GM19238 (cell line): Measurements from ENCODE around the gene MSX1.
"Not testable (repeated sequence)": the region's sequence is repeated elsewhere in the genome, so short reads cannot be mapped to it uniquely, and the experiment has no call there.

Experiments used
- DNase-seq: peaks from one replicate; pipeline ENCODE4 v3.0.0; 2011; ENCODE audit warnings: low spot score; ENCODE audit not compliant: insufficient read length

The MSX1 gene

DNA sequence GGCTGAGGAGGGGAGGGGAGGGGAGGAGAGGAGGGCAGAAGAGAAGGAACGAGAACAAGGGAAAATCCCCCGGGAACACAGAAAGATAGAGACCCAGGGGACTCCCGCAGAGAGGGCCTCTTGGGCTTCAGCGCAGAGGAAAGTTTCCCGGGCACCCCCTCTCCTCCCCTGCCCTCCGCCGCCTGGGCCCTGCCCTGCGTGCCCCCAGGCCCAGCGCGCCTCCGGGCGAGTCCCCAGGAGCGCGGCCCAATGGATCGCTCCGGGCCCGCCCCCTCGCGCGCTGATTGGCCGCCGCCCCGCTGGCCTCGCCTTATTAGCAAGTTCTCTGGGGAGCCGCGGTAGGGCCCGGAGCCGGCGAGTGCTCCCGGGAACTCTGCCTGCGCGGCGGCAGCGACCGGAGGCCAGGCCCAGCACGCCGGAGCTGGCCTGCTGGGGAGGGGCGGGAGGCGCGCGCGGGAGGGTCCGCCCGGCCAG, at the start of gene MSX1:
Gene MSX1 (plus strand): TSS at position 341 of the 474 bp plus-strand sequence. CDS start 235 bp downstream, outside the sequence.
- DNase-seq: peak; percentile 85

DNA sequence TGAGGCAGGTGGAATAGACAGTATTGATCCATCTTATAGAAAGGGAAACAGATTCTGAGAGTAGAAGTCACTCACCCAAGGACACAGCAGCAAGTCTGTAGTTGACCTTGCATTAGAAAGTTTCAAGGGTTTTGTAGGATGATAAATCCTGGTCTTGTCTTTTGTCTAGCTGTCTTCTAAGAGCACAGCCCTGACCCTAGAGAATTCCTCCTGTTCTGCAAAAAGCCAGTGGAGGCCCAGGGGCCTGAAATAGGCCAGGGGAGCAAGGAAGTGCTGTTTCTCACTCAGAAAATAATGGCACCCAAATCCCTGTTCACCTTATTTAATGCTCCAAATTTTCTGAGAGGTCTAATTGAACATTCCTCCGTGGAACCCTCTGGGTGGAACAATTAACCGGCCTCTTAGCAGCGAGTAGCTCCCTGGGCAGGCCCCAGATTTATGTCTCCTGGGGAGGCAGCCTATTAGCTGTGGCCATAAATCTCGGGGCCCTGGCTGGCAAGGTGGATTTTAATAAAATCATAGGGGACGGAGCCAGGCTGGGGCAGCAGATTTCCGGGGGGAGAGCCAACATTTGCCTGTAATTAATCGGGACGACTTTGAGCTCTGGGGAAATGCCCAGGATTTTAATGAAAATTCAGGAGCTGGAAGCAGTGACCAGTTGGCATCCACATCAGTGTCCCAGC, 49.2 kb upstream of the MSX1 start:
- DNase-seq: no peak

DNA sequence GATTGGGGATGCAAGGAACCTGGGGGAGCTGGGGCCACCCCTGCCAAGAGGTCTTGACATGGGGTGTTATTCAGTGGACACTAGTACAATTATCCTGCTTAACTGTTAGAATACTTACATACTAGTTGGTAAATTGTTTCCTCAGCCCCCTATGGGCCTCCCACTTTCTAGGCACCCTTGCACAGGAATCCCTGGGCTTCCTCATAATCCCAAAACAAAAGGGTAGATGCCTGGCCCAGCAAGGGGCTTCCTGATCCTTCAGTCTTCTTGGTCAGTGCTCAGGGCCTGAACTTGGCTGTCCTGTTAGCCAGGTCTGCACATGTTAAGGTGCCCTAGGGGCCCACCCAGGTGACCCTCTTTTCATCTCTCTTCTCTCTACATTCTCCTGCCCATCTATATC, 48.7 kb upstream of the MSX1 start:
- no peak for DNase-seq

DNA sequence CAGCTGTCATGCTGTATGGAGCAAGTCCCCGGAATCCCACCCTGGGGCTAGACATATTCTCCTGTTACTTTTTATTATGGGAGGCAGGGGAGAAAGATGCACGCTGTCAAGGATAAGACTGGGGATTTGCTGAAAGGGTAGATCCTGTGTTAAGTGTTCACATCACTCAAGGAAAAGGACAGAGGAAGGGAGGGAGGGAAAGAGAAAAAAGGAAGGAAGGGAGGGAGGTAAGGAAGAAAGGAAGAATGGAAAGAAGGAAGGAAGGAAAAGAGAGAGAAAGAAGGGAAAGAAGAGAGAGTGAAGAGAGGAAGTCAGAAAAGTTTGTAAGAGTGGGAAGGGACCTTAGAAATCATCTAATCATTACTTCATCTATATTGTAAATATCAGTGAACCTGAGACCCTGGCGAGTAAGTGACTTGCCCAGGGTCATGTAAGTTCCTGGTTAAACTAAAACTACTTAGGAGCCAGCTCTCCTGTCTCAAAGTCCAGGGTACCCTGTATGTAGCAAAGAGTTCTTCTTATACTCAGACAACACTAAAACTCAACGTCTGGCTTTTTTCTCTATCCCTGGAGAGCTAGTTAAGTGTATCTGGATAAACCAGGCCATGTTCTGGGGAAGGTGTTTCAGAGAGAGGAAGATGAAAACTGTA, 47.2 kb upstream of the MSX1 start:
- DNase-seq: no peak

DNA sequence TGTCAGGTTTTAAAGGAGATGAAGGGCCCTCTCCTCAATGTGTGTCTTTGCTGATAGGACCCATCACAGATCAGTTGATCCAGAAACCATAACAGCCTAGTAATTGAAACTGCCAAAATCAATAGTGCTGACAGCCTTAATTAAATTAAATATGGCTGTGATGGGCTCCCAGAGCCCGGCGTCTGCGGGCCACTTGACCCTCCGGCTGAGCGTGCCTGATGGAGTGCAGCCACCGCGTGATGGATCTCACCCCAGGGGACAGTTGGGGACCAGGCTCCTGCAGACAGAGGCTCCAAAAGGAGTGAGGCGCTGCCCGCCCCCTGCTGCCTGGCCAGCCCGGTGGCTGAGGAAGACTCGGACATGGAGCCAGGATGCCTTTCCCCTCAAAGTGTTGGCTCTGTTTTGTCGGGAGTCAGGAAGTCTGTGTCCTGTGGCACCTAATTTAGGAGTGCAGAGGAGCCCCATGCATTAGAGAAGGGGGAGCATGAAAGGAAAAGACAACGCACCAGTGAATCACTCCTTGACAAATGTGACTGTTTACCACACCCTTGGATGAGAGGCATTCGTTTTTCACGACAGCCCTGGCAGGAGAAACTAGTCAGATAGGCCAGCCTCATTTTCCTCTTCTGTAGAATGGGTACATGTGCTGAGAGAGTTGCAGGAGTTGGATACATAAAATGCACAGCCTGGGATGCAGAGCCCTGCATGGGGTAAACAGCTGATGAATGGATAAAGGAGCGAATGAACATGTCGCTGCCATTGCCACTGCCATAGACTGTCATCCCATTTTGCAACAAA, 40.9 kb upstream of the MSX1 start:
- no peak for DNase-seq

DNA sequence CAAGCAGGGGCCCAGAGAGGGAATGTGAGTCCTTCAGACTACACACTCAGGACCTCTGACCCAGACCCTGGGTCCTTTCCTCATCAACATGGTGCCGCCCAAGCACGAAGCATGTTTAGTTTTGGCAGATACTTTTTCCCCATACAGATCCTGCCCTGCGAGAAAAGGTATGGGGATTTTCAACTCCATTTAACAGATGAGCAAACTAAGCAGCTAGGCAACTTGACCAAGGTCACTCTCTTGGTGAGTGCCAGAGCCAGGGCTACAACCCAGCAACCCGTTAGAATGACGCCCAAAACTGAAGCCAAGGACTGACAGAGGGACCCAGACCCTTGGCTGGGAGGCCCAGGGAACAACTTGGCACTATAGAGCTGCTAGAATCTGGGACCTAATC, 40.3 kb upstream of the MSX1 start:
- no peak for DNase-seq

DNA sequence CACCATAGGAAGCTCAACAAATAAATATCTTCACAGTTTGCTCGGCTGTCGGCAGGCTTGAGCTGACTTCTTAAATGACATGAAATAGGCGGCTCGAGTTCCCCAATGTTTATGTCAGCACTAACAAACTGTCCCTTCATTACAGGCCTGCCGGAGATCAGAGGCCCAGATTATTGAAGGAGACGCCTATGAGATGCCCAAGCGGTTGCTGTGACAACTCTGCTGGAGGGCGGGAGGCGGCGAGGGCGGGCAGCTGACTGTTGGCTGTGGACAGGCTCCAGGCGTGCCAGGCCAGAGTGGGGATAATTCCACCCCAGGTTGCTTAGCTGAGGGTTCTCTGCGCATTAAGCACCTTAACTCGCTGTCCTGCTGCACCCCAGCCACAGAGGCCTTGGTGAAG, 39.2 kb upstream of the MSX1 start:
- DNase-seq: no peak

DNA sequence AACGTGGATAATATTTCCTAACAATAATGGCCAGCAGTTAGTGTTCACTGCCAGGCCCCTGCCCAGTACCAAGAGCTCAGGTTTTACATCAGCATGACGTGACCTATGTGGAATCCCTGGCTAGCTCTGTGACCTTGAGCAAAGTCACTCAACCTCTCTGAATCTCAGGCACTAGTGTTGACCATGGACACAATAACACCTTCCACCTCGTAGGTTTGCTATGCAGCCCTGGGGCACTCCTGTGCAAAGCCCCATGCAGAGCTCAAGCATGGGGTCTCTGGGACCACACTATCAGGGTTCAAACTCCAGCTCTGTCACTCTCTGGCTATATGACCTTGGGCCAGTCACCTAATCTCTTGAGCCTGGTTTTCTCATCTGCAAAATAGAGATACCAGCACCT, 38.7 kb upstream of the MSX1 start:
- no peak for DNase-seq

DNA sequence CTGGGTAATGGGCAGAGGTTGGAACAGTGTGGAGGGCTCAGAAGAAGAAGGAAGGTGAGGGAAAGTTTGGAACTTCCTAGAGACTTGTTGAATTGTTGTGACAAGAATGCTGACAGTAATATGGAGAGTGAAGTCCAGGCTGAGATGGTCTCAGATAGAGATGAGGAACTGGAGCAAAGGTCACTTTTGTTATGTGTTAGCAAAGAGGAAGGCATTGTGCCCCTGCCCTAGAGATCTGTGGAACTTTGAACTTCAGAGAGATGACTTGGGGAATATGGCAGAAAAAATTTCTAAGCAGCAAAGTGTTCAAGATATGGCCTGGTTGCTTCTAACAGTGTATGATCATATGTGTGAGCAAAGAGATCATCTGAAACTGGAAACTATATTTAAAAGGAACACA, 37.9 kb upstream of the MSX1 start:
- no peak for DNase-seq

DNA sequence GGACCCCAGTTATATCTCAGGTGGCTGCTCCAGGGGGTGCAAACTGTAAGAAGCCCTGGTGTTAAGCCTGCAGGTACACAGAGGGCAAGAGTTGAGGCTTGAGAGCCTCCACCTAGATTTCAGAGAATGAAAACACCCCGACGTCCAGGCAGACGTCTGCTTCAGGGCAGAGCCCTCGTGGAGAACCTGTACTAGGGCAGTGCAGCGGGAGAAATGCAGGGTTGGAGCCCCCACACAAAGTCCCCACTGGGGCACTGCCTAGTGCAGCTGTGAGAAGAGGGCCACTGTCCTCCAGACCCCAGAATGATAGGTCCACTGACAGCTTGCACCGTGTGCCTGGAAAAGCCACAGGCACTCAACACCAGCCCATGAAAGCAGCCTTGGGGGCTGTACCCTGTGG, 37.2 kb upstream of the MSX1 start:
- DNase-seq: not testable (repeated sequence)

DNA sequence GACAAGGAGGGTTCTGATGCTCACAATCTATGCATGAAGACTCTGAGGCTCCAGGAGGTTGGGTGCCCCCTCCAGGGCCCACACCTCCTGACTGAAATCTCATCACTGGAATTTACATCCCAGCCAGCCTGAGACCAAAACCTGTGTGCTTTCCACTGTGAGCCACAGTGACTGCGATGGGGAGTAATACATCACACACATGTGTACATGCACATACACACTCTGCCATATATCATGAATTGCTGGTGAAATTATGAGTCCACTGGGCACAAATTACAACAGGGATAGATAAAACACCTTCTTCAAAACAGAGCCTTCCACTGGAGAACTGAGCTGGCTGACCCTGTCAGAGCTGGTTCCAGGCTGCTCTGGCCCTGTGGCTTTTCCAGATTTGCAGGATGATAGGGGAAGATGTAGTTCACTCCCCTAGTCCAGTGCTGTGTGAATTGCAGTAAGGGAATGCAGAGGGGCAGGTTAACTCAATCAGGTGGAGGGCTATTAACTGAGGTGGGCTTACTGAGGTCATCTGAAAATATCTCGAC, 35.8 kb upstream of the MSX1 start:
- DNase-seq: no peak

DNA sequence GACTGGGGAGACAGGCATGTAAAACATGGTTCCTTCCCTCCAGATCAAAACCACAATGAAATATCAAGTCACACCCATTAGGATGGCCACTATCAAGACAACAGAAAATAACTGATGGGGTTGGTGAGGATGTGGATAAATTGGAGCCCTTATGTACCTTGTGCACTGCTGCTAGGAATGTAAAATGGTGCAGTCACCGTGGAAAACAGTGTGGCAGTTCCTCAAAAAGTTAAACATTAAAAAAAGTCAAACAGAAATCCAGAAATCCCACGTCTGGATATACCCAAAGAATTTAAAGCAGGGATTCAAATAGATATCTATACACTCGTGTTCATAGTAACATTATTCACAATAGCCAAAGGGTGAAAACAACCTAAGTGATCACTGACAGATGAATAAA, 35.2 kb upstream of the MSX1 start:
- no peak for DNase-seq

DNA sequence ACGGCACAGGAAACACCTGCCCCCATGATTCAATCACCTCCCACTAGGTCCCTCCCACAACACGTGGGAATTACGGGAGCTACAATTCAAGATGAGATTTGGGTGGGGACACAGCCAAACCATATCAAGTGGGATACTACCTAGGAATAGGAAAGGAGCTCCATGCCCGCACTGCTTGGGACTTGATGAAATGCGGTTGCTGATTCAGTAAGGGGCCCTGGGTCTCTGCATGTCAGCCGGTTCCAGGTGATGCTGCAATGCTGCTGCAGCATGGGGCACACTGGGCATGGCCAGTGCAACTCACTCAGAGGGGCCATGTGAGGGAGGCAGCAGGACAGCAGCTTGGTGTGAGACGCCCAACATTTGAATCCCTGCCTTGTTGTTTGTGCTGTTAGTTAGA, 34.0 kb upstream of the MSX1 start:
- no peak for DNase-seq

DNA sequence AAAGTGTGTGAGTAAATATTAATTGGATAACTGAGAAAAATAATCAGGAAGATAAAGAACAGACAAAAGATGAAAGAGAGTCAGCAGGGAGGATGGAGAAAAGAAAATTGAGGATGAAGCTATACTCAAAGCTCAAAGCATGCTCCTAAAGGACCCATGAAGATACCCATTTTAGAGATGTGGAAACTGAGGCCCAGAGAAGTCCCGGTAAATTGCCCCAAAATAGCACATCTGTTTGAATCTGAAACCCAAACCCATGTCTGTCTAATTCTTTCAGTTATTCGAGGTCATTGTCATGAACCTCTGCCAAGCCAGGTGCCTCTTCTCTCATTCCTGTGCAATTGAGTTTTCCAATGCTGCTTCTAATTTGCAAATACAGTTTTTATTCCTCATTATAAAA, 29.6 kb upstream of the MSX1 start:
- DNase-seq: no peak

DNA sequence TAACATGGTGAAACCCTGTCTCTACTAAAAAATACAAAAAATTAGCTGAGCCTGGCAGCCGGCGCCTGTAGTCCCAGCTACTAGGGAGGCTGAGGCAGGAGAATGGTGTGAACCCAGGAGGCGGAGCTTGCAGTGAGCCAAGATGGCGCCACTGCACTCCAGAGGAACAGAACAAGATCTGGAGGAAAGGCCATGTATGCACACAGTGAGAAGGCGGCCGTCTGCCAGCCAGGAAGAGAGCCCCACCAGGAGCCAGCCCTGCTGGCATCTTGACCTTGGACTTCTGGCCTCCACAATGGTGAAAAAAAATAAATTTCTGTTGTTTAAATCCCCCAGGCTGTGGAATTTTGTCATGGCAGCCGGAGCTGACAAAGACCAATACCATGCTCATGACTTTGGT, 28.2 kb upstream of the MSX1 start:
- DNase-seq: no peak

DNA sequence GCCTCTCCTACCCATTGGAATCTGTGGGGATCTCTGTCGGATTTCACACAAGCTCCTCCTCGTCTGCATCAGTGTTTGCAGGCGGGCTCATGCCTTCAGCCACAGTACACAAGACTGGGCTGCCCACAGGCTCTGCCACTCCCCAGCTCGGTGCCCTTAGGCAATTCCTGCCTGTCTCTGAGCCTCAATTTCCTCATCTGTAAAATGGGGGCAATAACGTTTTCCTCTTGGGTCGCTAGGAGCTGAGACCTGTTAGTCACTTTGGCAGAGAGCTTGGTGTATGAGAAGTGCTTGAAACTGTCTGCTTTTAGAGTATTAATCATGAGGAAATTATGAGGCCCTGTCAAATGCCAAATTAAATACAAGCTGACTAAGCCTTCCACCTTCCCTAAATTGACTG, 27.6 kb upstream of the MSX1 start:
- no peak for DNase-seq

DNA sequence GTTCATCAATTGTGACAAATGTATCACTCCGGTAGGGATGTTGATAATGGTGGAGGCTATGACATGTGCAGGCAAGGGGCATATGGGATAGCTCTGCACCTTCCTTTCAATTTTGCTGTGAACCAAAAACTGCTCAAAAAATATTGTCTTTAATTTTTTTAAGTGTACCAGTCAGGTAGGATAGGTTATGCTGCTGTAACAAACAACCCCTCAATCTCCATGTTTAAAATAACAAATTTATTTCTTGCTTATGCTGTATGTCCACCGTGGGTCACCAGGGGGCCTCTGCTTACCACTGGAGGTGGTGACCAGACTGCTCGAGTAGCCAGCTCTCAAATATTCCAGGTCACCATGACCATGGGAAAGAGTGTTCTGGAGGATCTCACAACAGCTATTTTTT, 23.4 kb upstream of the MSX1 start:
- DNase-seq: no peak

DNA sequence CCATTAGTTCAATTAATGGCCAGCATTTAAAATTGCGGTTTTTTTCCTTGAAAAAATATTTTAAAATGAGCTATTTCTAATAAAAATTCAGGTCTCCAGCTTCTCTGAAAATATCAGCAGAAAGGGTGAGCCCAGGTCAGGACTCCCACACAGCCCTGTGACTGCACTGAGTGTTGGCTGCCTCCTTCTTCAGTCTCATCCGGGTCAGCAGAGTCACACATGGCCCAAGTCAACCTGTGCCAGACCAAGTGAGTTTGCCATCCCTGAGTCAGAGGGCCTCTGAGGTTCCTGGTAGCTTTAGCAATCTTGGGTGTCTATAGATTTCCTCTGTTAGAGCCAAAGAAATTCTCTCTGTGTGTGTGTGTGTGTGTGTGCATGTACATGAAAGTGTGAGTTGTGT, 22.1 kb upstream of the MSX1 start:
- DNase-seq: no peak

DNA sequence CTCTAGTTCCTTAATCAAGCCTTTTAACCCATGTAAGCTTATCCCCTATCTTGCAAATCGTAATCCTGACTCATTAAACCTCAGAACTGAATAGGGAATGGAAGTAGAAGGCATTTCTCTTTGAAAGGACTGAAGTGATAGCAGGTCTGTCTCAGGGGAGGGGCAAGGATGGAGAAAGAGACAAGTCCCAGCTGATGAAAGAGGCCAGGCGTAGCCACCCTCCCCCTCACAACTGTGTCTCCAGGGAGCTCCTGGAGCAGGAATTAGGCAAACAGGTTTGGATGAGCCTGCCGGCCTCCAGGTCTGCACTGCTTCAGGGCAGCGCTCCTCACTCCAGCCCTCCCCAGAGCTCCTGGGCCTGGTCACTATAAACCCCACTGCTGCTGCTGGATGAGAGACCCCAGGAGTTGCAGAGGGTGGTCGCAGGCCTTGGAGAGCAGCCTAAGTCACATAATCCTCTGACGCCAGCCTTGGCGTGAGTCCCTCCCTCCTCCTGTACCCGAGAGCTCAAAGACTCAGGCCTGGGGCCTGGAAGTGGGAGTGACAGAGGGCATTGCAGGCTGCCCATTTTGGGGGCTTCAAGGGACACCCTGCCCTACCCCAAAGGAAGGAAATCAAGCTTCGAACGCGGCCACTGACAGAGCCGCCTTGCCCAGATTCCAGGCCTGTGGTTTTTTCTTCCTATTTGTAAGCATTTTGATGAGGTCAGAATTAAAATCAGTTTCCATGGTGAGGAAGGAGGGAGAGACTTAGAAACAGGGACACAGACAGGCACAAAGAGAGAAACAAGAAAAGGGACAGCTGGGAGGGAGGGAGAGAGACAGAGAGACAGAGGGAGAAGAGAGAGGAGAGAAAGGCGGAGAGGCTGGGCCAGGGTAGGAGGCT, 21.2 kb upstream of the MSX1 start:
- DNase-seq: no peak

DNA sequence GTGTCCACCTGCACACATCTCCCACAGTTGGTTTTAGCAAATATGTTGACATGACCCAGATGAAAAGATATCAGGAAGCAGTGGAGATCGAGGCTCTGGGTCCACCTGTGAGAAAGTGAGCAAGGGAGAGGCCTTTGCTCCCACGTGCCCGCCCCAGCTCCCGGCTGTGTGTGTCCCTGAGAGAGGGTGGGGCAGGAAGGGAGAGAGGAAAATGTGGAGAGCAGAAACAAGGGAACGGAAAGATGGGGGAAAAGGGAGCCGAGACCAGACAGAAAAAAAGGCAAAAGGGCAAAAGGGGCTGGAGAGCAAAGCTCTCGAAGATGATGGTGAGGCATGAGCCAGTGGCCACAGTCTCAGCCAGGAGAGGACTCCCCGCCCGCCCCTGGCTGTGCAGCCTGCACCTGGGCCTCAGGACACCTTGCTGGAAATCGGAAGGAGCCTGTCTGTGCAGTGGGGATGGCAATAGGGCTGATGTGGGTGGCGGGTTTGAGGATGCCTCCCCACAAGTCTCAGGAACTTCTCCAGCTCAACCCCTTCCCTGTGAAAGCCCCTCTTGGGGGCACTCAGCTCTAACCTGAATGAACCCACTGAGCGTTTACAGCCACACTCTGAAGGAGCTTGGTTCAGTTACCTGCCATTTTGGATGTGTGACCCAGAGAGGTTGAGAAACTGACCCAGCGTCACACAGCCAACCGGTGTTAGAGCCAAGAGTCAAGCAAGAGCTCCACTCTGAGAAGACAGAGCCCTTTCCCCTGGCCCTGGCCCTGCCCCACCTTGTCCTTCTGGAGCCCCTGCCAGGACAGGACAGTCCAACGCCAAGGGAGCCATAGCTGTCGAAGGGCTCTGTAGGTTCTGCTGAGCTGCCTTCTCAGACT, 20.3 kb upstream of the MSX1 start:
- no peak for DNase-seq
